HG03520 (cell line): Measurements from ENCODE around the gene TMEM95.
"Not testable (repeated sequence)": the region's sequence is repeated elsewhere in the genome, so short reads cannot be mapped to it uniquely, and the experiment has no call there.

Source experiments
- ATAC-seq: cut with Tn5 transposase; IDR thresholded peaks from one replicate; pipeline ENCODE4 v1.9.1; 2021; ENCODE audit warnings: mild to moderate bottlenecking, moderate library complexity; ENCODE audit not compliant: unreplicated experiment

TMEM95 gene

GRCh38 chr17:7346761-7347614, 8.0 kb upstream of the TMEM95 start:
- ATAC-seq: no peak

- no peak for ATAC-seq
Observed at GRCh38 chr17:7347630-7348477, 7.1 kb upstream of the TMEM95 start.

DNA sequence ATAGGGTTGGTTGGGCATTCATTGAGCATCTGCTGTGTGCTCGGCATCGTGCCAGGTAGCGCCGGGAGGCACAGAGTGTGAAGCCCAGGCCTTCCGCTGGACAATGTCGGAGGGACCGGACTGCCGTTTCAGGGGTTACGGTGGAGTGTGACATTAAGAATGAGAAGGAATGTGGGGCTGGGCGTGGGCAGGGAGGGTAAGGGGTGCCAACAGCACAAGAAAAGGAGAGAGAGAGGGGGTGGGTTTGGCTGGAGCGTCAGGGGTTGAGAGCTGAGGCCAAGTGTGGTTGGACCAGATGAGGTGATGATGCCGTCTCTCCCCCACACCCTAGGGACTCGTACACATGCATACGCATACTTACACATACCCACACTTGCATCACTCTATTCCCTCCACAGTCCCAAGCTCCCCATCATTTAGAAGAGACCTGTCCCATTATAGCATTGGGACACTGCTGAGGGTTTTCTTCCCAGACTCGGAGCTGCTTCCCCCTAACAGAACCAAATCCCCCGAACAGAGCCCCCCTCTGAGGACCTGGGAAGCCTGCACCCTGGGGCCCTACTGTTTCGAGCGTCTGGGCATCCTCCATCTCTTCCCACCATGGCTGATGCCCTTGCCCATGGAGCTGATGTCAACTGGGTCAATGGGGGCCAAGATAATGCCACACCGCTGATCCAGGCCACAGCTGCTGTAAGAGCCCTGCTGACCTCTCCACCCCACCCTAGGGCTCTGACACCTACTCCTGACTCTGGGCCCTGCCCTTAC, 6.3 kb upstream of the TMEM95 start:
- no peak for ATAC-seq

GRCh38 chr17:7351665-7352502, 3.1 kb upstream of the TMEM95 start, which contains the start of gene KCTD11:
KCTD11 (plus strand) TSS chr17:7352162.
- ATAC-seq: peak; percentile 49

DNA sequence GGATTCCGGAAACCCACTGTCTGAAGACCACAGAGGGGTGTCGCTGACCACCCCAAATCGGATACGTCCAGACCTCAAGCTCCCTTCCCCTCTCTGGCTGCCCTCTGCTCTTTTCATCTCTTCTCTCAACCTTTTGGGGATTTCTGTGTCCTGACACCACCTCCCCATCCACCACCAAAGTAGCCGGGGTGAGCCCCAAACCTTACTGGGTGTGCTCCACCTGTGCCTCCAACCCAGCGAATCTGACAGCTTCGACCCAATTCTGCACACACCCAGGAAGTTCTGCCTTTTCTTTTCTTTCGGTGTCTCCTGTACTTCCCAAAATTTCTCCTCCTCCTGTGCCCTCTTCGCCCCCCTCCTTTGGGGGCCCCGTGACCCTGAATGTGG, 2.5 kb upstream of the TMEM95 start:
- ATAC-seq: no peak

DNA sequence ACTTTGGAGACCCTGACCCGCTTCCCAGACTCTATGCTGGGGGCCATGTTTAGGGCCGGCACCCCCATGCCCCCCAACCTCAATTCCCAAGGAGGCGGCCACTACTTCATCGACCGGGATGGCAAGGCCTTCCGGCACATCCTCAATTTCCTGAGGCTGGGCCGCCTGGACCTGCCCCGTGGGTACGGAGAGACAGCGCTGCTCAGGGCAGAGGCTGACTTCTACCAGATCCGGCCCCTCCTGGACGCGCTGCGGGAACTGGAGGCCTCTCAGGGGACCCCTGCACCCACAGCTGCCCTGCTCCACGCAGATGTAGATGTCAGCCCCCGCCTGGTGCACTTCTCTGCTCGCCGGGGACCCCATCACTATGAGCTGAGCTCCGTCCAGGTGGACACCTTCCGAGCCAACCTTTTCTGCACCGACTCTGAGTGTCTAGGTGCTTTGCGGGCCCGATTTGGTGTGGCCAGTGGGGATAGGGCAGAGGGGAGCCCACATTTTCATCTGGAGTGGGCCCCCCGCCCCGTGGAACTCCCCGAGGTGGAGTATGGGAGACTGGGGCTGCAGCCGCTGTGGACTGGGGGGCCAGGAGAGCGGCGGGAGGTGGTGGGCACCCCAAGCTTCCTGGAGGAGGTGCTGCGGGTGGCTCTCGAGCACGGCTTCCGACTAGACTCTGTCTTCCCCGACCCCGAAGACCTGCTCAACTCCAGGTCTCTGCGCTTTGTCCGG, 1.9 kb upstream of the TMEM95 start:
- ATAC-seq: no peak

GRCh38 chr17:7354262-7354843, 603 bp upstream of the TMEM95 start:
- no peak for ATAC-seq

DNA sequence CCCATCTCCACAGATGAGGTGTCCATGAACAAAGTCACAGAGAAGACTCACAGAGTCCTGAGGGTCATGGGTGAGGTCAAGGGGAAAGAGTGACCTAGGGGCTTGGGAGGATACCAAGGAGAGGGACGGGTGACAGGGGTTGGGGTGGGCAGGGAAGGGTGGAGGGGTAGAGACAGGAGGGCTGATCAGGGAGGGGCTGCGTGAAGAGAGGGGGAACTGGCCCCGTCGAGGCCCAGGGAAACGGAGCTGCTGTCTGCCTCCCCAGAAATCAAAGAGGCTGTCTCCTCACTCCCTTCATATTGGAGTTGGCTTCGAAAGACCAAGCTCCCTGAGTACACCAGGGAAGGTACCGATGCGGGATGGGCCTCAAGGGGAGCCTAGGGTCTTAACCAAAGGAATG, 617 bp downstream of the TMEM95 start:
- ATAC-seq: no peak

- ATAC-seq: no peak
Observed at GRCh38 chr17:7356072-7356549, 1.2 kb downstream of the TMEM95 start.

DNA sequence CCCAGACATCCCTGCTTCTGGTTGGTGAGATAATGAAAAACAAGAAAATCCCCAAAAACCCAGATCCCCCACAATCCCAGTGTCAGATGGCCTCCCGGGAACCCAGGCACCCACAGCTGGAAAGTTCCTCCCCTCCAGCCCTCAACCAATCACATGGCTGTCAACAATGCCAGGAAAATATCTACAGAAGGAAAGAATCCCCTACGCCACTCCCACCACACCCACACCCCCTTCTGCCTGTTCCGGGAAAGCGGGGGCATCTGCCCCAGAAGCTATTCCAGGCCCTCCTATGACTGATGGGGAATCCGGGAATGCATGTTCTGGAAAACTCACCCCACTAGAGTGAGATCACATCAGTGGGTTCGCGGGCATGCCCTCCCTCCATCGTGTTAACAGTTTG, 1.8 kb downstream of the TMEM95 start:
- no peak for ATAC-seq

GRCh38 chr17:7357381-7357780, 2.4 kb downstream of the TMEM95 start:
- no peak for ATAC-seq

DNA sequence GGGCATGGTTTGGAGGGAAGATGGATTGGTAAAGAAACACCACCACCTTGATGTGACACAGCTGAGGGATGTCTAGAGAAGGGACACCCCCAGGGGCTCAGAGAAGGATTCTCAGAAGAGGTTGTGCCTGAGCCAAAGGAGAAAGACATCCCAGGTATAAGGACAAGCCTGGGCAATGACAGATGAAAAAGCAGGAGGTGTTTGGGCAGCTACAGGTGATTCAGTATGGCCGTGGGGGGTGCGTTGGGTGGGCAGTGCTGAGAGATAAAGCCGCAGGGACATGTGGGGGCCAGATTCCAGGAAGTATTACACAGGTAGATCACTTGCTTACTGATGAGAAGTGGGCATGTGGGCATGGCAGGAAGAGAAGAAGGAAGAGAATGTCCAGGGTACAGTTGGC, 7.0 kb downstream of the TMEM95 start:
- ATAC-seq: no peak

DNA sequence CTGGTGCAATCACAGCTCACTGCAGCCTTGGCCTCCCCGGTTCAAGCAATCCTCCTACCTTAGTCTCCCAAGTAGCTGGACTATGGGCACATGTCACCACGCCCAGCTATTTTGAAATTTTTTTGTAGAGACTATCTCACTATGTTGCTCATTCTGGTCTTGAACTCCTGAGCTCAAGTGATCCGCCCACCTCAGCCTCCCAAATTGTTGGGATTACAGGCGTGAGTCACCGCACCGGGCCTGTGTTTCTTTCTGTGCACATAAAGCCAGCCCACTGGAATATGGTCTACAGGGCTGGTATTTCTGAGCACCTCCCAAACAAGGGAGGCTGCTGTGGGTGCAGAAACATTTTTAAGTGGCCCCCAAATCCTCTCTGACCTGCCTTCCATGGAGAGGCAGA, 8.4 kb downstream of the TMEM95 start:
- ATAC-seq: no peak

DNA sequence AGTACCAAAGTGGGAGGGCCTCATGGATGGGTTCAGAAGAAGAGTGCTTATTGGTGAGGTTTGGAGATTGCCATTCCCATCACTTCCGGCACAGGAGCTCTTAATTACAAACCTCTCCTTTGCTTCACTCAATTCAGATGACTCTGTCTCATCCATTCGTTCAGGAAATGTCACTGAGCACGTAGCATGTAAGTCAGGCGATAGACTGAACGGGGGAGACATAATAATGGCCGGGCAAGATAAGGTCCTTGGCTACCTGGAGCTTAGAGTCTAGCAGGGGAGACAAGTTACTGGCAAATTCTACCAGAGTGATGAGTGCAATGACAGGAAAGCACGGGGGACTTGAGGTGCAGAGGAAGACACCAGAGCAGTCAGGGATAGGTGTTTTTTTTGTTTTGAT, 11.0 kb downstream of the TMEM95 start:
- ATAC-seq: not testable (repeated sequence)

DNA sequence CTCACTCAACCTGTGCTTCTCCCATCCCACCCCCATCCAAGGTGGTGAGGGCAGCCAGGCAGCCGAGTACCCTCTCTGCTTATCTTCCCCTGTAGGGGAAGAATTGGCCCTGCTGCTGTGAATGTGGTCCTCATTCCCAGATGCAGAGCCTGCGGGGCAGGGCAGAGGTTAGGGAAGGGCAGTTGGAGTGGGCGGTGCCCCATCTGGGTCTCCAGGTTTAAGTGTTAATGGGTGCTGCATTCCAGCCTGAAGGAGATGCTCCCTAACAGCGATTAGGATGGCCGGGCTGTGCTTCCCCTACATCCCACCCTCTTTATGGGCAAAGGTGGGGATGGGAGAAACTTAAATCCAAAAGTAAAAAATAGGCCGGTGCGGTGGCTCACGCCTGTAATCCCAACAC, 12.1 kb downstream of the TMEM95 start:
- ATAC-seq: no peak

GRCh38 chr17:7367918-7368598, 13.1 kb downstream of the TMEM95 start:
- ATAC-seq: no peak

DNA sequence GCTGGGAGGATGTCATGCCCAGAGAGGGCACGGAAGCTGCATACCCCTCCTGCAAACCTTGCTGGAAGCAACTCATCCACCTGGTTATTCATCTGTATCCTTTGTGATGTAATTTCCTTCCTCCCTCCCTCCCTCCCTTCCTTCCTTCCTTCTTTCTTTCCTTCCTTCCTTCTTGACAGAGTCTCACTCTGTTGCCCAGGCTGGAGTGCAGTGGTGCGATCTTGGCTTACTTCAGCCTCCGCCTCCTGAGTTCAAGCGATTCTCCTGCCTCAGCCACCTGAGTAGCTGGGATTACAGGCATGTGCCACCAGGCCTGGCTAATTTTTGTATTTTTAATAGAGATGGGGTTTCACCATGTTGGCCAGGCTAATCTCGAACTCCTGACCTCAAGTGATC, 13.6 kb downstream of the TMEM95 start:
- not testable (repeated sequence) for ATAC-seq

GRCh38 chr17:7369825-7370224, 14.9 kb downstream of the TMEM95 start:
- ATAC-seq: no peak

DNA sequence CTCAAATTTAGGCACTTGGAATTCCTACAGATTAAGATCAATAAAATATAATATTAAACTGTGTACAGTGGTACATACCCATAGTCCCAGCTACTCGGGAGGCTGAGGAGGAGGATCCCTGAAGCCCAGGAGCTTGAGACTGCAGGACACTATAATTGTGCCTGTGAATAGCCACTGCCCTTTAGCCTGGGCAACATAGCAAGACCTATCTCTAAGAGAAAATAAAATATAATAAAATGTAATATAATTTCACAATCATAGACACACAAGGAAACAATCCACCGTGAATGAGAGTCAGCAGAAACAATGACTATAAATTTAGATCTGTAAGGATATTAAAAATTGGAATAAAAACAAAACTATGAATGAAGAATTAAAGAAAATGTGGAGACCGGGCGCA, 15.9 kb downstream of the TMEM95 start:
- no peak for ATAC-seq
